HUES48 (cell line): ENCODE results near the gene ADCY5.

Experiments
- H3K27ac ChIP-seq: one replicate; pipeline ENCODE4 v1.7.0; 2013; ENCODE audit warnings: low read depth, low read length, inconsistent platforms
- H3K27me3 ChIP-seq: 2 replicates; pipeline ENCODE4 v1.6.1; 2013; ENCODE audit warnings: mild to moderate bottlenecking, low read length; ENCODE audit not compliant: control insufficient read depth, insufficient read depth
- H3K36me3 ChIP-seq: 2 replicates; pipeline ENCODE4 v1.6.1; 2013; ENCODE audit warnings: low read length; ENCODE audit not compliant: control insufficient read depth, insufficient read depth
- H3K4me1 ChIP-seq: 2 replicates; pipeline ENCODE4 v1.6.1; 2013; ENCODE audit warnings: mild to moderate bottlenecking, low read length; ENCODE audit not compliant: control insufficient read depth, insufficient read depth
- H3K4me3 ChIP-seq: 2 replicates; pipeline ENCODE4 v1.5.1; 2013; ENCODE audit warnings: mild to moderate bottlenecking, low read depth, low read length
- H3K9ac ChIP-seq: 2 replicates; pipeline ENCODE4 v1.6.1; 2013; ENCODE audit warnings: mild to moderate bottlenecking, low read depth, low read length, moderate library complexity
- H3K9me3 ChIP-seq: 2 replicates; pipeline ENCODE4 v1.6.1; 2013; ENCODE audit warnings: low read length; ENCODE audit not compliant: control insufficient read depth, insufficient read depth

ADCY5 gene

DNA sequence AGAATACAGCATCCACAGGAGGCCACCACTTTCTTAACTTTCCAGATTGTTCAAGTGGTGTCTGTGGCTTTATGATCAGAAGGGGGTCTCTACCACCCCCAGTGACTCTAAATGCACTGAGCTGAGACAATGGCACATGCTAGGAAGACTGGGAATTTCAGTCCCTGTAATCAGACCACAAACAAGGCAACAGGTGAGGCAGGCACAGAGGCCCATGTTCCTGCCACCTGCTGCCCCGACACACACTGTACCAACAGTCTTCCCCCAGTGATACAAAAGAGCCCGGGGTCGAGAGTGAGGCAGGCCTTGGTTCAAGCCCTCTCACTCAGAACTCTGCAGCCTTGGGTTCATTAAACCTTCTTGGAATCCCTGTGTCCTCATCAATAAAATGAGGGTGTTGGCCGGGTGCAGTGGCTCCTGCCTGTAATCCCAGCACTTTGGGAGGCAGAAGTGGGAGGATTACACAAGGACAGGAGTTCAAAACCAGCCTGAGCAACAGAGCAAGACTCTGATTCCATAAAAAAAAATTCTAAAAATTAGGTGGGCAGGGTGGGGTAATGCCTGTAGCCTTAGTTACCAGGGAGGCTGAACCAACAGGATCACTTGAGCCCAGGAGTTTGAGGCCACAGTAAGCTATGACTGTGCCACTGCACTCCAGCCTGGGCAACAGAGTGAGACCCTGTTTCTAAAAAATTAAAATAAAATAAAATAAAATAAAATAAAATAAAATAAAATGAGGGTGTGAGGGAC lies 55.8 kb downstream of the ADCY5 start:
- no peak overlapping the region for H3K27ac ChIP-seq

DNA sequence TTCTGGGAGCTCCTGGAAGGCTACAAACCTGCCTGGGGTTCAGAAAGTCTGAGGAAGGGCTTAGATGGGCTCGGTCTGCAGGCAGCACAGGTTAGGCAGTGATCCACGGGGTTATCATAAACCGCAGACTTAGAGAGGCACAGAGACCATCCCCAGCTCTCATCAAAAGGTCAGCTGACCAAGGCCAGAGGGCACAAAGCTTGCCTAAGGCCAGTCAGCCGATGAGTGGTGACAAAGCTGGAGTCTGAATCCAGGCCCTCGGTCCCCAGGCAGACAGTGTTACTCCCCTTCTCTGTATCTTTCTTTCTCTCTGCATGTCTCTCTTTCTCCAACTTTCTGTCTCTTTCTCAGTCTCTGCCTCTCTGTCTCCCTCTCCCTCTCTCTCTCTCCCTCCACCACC lies 56.5 kb downstream of the ADCY5 start:
- H3K27ac ChIP-seq: no peak overlapping the region

More for the DNA sequence above, 55.8 kb downstream of the ADCY5 start:
- H3K4me3 ChIP-seq: no peak overlapping the region
- no peaks in the 10 kb centered on the region for H3K27me3 ChIP-seq
- H3K36me3 ChIP-seq: no peaks in the 10 kb centered on the region
- no peaks in the 10 kb centered on the region for H3K4me1 ChIP-seq
- H3K9me3 ChIP-seq: no peaks in the 10 kb centered on the region
- H3K9ac ChIP-seq: no peak overlapping the region

DNA sequence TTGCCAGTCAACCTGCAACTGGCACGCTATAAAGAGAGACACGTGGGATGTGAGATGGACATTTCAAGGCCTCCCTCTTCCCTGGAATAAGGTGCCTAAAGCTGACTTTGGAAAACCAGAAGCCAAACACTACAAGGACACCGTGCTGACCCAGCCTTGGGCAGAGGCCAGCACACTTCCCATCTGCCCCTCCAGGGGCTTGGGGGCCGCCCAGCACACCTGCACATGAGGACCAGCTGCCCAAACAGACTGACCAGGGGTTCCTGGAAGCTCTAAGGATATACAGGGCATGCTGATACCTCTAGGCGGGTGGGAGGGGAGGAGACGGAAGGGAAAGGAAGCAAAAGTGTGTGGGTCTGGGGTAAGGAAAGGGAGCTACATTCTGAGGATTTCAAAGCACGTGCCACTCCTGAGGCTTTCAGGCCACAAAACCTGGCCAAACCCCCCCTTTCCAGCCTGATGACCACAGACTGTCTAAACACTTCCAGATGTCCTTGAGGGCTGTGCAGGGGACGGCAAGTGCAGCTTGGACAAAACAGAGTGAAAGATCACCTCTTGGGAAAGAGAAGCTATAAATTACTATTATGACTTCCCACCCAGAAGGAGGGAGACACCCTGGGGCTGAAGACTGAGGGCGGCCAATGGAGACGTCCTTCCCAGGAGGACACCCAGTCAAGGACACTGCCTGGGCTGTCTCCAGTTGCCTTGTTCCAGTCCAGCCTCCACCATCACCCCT lies 57.9 kb downstream of the ADCY5 start:
- peaks cover 6% of the 10 kb centered on the region; the same call in 1 of the 2 replicates for H3K4me1 ChIP-seq
- H3K27me3 ChIP-seq: no peaks in the 10 kb centered on the region
- no peaks in the 10 kb centered on the region for H3K36me3 ChIP-seq
- H3K9ac ChIP-seq: no peak overlapping the region
- no peaks in the 10 kb centered on the region for H3K9me3 ChIP-seq
- no peak overlapping the region for H3K4me3 ChIP-seq
- no peak overlapping the region for H3K27ac ChIP-seq

More for the DNA sequence above, 56.5 kb downstream of the ADCY5 start:
- no peaks in the 10 kb centered on the region for H3K9me3 ChIP-seq
- 0 out of 2 replicates have a peak, but pooled peaks cover under 1% of the 10 kb centered on the region for H3K4me1 ChIP-seq
- H3K27me3 ChIP-seq: no peaks in the 10 kb centered on the region
- H3K36me3 ChIP-seq: no peaks in the 10 kb centered on the region
- no peak overlapping the region for H3K9ac ChIP-seq
- no peak overlapping the region for H3K4me3 ChIP-seq

DNA sequence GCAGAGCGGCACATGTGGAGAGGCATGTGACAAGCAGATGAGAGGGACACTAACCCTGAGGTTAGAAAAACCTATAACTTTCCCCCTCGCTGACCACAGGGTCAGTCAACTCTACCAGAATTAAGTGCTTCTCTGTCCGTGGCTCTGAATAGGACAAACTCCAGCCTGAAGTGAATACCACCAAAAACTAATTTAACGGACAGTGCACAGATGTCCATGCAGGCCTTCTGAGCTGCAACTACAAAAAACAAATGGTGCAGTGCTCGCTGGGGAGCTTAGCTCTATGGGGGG lies 59.3 kb downstream of the ADCY5 start:
- Histone ChIP-seq H3K27ac (no peak overlapping the region), H3K36me3 (no peaks in the 10 kb centered on the region), H3K9ac (no peak overlapping the region), H3K4me3 (no peak overlapping the region), H3K9me3 (no peaks in the 10 kb centered on the region), H3K27me3 (no peaks in the 10 kb centered on the region), H3K4me1 (peaks cover 6% of the 10 kb centered on the region; the same call in 1 of the 2 replicates)

DNA sequence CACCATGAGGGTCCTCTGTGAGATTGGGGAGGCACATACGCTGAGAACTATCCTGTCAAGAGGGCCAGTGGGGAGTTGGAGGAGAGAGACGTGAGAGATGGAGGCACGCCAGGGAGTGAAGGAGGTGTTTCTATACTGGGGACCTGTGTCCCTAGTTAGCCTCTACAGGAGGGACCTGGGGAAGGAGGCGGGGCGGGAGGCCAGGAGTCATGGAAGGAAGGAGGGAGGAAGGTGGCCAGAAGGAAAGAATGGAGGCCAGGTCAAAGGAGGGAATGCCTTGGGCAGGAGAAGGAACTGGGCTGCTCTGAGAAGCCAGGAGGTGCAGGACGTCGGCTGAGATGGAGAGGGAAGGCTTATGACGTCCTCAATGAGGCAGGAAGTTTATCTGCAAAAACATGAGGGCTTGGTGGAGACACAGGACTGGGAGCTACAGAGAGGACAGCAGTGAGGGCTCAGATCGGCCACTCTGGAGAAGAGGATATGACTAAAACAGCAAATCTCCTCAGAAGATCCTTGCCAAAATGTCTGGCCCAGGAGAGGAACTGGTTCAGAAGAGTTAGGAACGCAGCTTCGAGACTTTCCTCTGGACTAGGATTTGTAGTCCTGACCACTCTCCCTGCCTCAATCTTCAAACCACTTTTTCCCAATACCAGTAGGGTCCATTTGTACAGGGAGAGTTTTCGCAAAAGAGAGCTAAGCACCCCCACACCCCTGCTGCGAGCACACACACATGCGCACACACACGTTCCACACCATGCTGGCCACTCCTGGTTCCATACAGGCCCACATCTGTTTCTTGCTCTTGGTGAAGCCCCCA lies 59.9 kb downstream of the ADCY5 start:
- Histone ChIP-seq H3K36me3 (no peaks in the 10 kb centered on the region), H3K27ac (no peak overlapping the region), H3K9me3 (no peaks in the 10 kb centered on the region), H3K4me1 (peaks cover 6% of the 10 kb centered on the region; the same call in 1 of the 2 replicates), H3K27me3 (no peaks in the 10 kb centered on the region), H3K9ac (no peak overlapping the region), H3K4me3 (no peak overlapping the region)

DNA sequence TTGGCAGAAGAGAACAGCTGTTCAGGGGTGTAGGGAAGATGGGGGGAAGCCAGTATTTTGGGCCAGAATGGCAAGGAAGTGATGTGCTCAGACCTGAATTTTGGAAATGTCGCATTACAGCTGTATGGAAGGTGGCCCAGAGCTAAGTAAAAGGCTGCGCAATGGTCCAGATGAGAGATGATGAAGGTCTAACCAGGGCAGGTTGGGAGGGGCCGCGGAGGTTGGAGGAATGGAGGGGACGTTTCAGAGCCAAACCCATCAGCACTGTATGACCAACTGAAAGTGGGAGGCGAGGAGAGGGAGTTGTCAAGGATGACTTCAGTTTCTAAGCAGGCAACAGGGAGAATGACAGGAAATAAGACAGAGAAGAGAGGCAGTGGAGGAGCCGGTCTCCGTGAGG lies 60.8 kb downstream of the ADCY5 start:
- no peak overlapping the region for H3K4me3 ChIP-seq
- no peaks in the 10 kb centered on the region for H3K27me3 ChIP-seq
- H3K9ac ChIP-seq: no peak overlapping the region
- no peak overlapping the region for H3K27ac ChIP-seq
- H3K9me3 ChIP-seq: no peaks in the 10 kb centered on the region
- peaks cover 13% of the 10 kb centered on the region for H3K4me1 ChIP-seq
- no peaks in the 10 kb centered on the region for H3K36me3 ChIP-seq

DNA sequence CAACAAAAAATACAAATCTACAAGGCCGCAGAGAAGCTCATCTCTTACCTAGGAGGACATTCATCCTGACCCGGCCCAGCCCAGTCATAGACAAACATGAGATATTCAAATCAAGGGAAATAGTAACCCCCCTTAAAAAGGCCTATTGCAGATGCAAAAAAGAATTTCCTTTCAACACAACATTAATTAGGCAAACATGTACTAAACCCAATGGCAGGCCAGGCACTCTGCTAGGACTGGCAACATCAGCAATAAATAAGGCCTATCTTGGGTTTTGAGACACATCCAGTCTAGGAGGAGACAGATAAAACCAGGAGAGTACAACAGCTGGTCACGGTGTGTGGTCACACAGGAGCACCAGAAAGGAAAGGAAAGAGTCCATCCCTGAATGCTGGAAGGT lies 61.4 kb downstream of the ADCY5 start:
- no peak overlapping the region for H3K9ac ChIP-seq
- no peaks in the 10 kb centered on the region for H3K27me3 ChIP-seq
- no peak overlapping the region for H3K4me3 ChIP-seq
- no peak overlapping the region for H3K27ac ChIP-seq
- H3K9me3 ChIP-seq: no peaks in the 10 kb centered on the region
- H3K36me3 ChIP-seq: no peaks in the 10 kb centered on the region
- peaks cover 14% of the 10 kb centered on the region for H3K4me1 ChIP-seq

DNA sequence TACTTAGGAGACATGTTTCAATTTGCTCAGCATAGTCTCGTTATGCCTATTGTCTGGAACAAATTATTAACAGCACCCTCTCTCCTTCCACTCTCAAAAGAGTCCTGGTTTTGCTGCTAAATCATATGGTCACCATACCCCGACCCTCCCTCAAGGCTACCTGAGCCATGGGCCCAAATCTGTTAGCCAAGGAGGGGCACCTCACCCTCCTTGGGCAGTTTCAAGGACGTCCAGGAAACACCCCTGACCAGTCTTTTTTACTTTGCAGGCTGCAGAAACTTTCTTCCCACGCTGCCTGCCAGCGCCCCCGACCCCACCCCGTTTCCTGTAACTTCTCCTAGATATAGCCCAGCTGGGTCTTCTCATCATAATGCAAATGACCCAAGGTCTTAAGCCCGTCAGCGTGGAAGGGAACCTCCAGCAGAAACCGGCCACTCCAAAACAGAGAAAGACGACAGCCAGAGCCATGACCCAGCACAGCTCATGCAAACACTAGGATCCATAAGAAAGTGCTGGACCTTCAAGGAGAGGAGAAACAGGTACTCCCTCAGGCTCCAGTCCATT lies 62.3 kb downstream of the ADCY5 start:
- H3K4me3 ChIP-seq: no peak overlapping the region
- H3K36me3 ChIP-seq: no peaks in the 10 kb centered on the region
- H3K9ac ChIP-seq: no peak overlapping the region
- no peaks in the 10 kb centered on the region for H3K27me3 ChIP-seq
- H3K9me3 ChIP-seq: no peaks in the 10 kb centered on the region
- peaks cover 14% of the 10 kb centered on the region for H3K4me1 ChIP-seq
- H3K27ac ChIP-seq: no peak overlapping the region

DNA sequence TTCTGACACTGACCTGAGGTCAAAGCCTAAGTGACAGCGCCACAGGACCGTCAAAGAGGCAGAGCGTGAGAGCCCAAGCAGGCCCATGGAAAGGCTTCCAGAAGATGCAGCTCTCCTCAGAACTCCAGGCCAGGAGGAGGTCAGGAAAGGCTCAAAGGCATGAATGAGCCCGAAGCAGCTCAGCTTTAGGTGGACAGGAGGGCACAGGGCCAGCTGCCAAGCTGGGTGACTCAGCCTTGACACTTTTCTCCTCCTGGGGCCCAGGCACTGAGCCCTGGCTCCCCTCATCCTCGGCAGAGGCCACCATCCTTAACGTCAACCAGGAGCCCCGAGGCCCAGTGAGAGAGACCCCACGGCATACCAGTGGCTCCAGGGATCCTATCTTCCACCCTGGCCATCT lies 62.9 kb downstream of the ADCY5 start:
- Histone ChIP-seq H3K9me3 (no peaks in the 10 kb centered on the region), H3K36me3 (no peaks in the 10 kb centered on the region), H3K4me1 (peaks cover 14% of the 10 kb centered on the region), H3K9ac (no peak overlapping the region), H3K27ac (no peak overlapping the region), H3K4me3 (no peak overlapping the region), H3K27me3 (no peaks in the 10 kb centered on the region)

DNA sequence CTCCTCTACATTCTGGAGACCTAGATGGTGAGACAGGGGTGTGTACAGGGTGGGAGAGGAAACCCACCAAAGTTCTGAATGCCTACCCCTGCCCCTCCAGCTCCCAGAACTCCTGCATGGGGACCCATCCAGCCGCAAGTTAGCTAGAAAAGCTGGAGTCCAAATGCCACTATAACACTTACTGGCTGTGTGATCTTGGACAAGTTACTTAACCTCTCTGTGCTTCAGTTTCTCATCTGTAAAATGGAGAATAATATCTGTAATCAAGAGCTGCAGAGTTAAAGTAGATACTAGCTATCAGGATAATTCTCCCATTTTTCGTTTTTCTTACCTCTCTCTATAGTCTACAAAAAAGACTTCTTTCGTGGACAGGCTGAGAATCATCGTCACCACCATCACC lies 63.4 kb downstream of the ADCY5 start:
- no peak overlapping the region for H3K4me3 ChIP-seq
- peaks cover 14% of the 10 kb centered on the region for H3K4me1 ChIP-seq
- H3K27ac ChIP-seq: no peak overlapping the region
- no peaks in the 10 kb centered on the region for H3K36me3 ChIP-seq
- H3K9me3 ChIP-seq: no peaks in the 10 kb centered on the region
- H3K9ac ChIP-seq: no peak overlapping the region
- H3K27me3 ChIP-seq: no peaks in the 10 kb centered on the region
